CD14-positive monocyte (primary cell): ENCODE data around the gene RDX. TPM values are rescaled to one million over a fixed set of nuclear protein-coding genes. Genes with fewer than 3 reads are reported as not detected.

ENCODE experiments used
- DNase-seq, 3 donors: peaks; one replicate each; pipeline ENCODE4 v3.0.0-alpha.2; 2011 to 2022
- H2AFZ ChIP-seq: 2 replicates; pipeline ENCODE4 v1.6.0; 2012; ENCODE audit warnings: mild to moderate bottlenecking, low read depth, low read length, inconsistent platforms; ENCODE audit not compliant: insufficient read depth, poor library complexity, severe bottlenecking
- H3K27ac ChIP-seq, 2 donors: 1 replicate in 1 of 2; 2 replicates in 1 of 2; pipeline ENCODE4 v1.5.1; 2012 to 2013; ENCODE audit warnings: low read length in 2 of 2, control low read depth in 1 of 2, inconsistent platforms in 1 of 2, low read depth in 1 of 2, mild to moderate bottlenecking in 1 of 2
- H3K27me3 ChIP-seq, 2 donors: one replicate each; pipeline versions ENCODE4 v1.6.0 to v1.6.1; 2011 to 2013; ENCODE audit warnings: low read length in 2 of 2; ENCODE audit not compliant: control insufficient read depth in 2 of 2, insufficient read depth in 2 of 2
- H3K36me3 ChIP-seq, 2 donors: replicated peaks in 1 of 2; 1 replicate in 1 of 2; 2 replicates in 1 of 2; pipeline versions ENCODE4 v1.5.1 to v1.6.1; 2012 to 2013; ENCODE audit warnings: low read length in 2 of 2, control low read depth in 1 of 2, inconsistent platforms in 1 of 2, mild to moderate bottlenecking in 1 of 2; ENCODE audit not compliant: insufficient read depth in 2 of 2, control insufficient read depth in 1 of 2
- H3K4me1 ChIP-seq, 2 donors: 1 replicate in 1 of 2; 2 replicates in 1 of 2; pipeline versions ENCODE4 v1.5.1 to v1.6.1; 2012 to 2013; ENCODE audit warnings: low read length in 2 of 2, control low read depth in 1 of 2, inconsistent platforms in 1 of 2, mild to moderate bottlenecking in 1 of 2, moderate library complexity in 1 of 2; ENCODE audit not compliant: insufficient read depth in 2 of 2, control insufficient read depth in 1 of 2
- H3K4me2 ChIP-seq: replicated peaks from 2 replicates; pipeline ENCODE3; 2012; ENCODE audit warnings: low read length, moderate library complexity, mild to moderate bottlenecking; ENCODE audit not compliant: poor library complexity, severe bottlenecking; ENCODE audit errors: extremely low read depth
- H3K4me3 ChIP-seq, 3 experiments: fragments of 200-600 bp in 1 of 3; sonication (generic) in 1 of 3; replicated peaks in 1 of 3; 1 replicate in 2 of 3; 2 replicates in 1 of 3; pipeline ENCODE4 v1.5.1; 2011 to 2013; ENCODE audit warnings: low read length in 3 of 3, mild to moderate bottlenecking in 3 of 3, control low read depth in 2 of 3, low read depth in 2 of 3, inconsistent platforms in 1 of 3, moderate library complexity in 1 of 3
- H3K79me2 ChIP-seq: 2 replicates; pipeline ENCODE4 v1.6.0; 2012; ENCODE audit warnings: mild to moderate bottlenecking, control low read depth, inconsistent platforms, low read length, moderate library complexity; ENCODE audit not compliant: insufficient read depth
- H3K9ac ChIP-seq: 2 replicates; pipeline ENCODE4 v1.6.0; 2017; ENCODE audit warnings: low read length, mild to moderate bottlenecking; ENCODE audit not compliant: insufficient read depth, poor library complexity, severe bottlenecking
- H3K9me3 ChIP-seq, 2 donors: replicated peaks in 1 of 2; 1 replicate in 1 of 2; 2 replicates in 1 of 2; pipeline versions ENCODE4 v1.5.1 to v1.6.1; 2012 to 2013; ENCODE audit warnings: low read length in 2 of 2, control low read depth in 1 of 2; ENCODE audit not compliant: control insufficient read depth in 1 of 2, insufficient read depth in 1 of 2
- H4K20me1 ChIP-seq: 2 replicates; pipeline ENCODE4 v1.6.0; 2012; ENCODE audit warnings: mild to moderate bottlenecking, low read length, control low read depth, moderate library complexity; ENCODE audit not compliant: insufficient read depth
- H3K27ac Mint-ChIP-seq, 7 donors: one replicate each; pipeline ENCODE4 v1.8.0; 2020; ENCODE audit warnings: mild to moderate bottlenecking in 7 of 7, mixed read lengths in 7 of 7, moderate library complexity in 6 of 7, inconsistent platforms in 2 of 7
- H3K27me3 Mint-ChIP-seq, 3 donors: one replicate each; pipeline ENCODE4 v1.8.0; 2021 to 2022; ENCODE audit warnings: low read depth in 3 of 3, mild to moderate bottlenecking in 3 of 3, mixed read lengths in 3 of 3, moderate library complexity in 3 of 3, inconsistent platforms in 1 of 3
- H3K36me3 Mint-ChIP-seq, 2 donors: one replicate each; pipeline ENCODE4 v1.8.0; 2020; ENCODE audit warnings: mixed read lengths in 2 of 2, inconsistent platforms in 1 of 2, mild to moderate bottlenecking in 1 of 2
- H3K4me1 Mint-ChIP-seq: one replicate; pipeline ENCODE4 v1.8.0; 2020; ENCODE audit warnings: mild to moderate bottlenecking, mixed read lengths
- H3K4me3 Mint-ChIP-seq, 2 donors: one replicate each; pipeline ENCODE4 v1.8.0; 2020; ENCODE audit warnings: mild to moderate bottlenecking in 2 of 2, mixed read lengths in 2 of 2, moderate library complexity in 1 of 2
- H3K9me3 Mint-ChIP-seq, 7 donors: one replicate each; pipeline ENCODE4 v1.8.0; 2020 to 2022; ENCODE audit warnings: mixed read lengths in 7 of 7, mild to moderate bottlenecking in 6 of 7, moderate library complexity in 6 of 7, inconsistent platforms in 2 of 7
- CTCF ChIP-seq: fragments of 200-600 bp; IDR thresholded peaks from one replicate; pipeline ENCODE4 v1.8.0; 2022; ENCODE audit warnings: antibody characterized with exemption, mild to moderate bottlenecking
- WGBS: methylation state at CpG from one replicate; pipeline ENCODE4 v1.1.5; 2013; ENCODE audit warnings: missing lambda C conversion rate; ENCODE audit not compliant: insufficient coverage; 5-methylcytosine and 5-hydroxymethylcytosine counted together
- intact Hi-C, 2 donors: fragments of 100-400 bp; cut with micrococcal nuclease; formaldehyde crosslinking; loops; one replicate each; pipeline versions ENCODE4 v1.15.0 to v1.15.1; 2023
- polyA plus RNA-seq, 3 donors: library from polyadenylated mRNA; depleted of rRNA in 1 of 3; unstranded in 2 of 3; stranded (reverse) in 1 of 3; fragments of 300-500 nt in 2 of 3; fragments of >200 nt in 1 of 3; fragmentation: Illumina TruSeq in 2 of 3; gene quantifications; 1 replicate in 2 of 3; 2 replicates in 1 of 3; pipeline ENCODE4 v1.2.3, GENCODE V29; 2012 to 2021

The RDX gene
- polyA plus RNA-seq, 3 donors, result 11.9 to 22.0 (median 20.9) TPM

GRCh38 chr11:110336054-110336453 is 39.6 kb upstream of the RDX start:
- Mint-ChIP-seq H3K36me3 (no peaks in the 10 kb centered on the region), H3K4me1 (peaks cover 7% of the 10 kb centered on the region), H3K27me3 (peaks cover 0 to 2% (median 0%) of the 10 kb centered on the region in 3 donors), H3K9me3 (peaks cover 0 to 6% (median 0%) of the 10 kb centered on the region in 7 donors), H3K27ac (no peak overlapping the region), H3K4me3 (no peak overlapping the region)
- no peaks in the 10 kb centered on the region for H3K36me3 ChIP-seq
- H2AFZ ChIP-seq, result no peak overlapping the region
- H3K79me2 ChIP-seq, result no peaks in the 10 kb centered on the region
- no peak overlapping the region for H3K27ac ChIP-seq
- WGBS, result 40% methylated on average over 1 of the region's 3 CpGs
- no peaks in the 10 kb centered on the region for H3K4me1 ChIP-seq
- intact Hi-C loops, result no loop called here
- H3K4me2 ChIP-seq, result no peak overlapping the region
- no peak for TF ChIP-seq CTCF
- no peak overlapping the region for H3K9ac ChIP-seq
- no peaks in the 10 kb centered on the region for H3K27me3 ChIP-seq
- no peak for DNase-seq
- no peak overlapping the region for H3K4me3 ChIP-seq
- no peaks in the 10 kb centered on the region for H3K9me3 ChIP-seq
- no peaks in the 10 kb centered on the region for H4K20me1 ChIP-seq

- Histone ChIP-seq H3K36me3 (no peaks in the 10 kb centered on the region), H3K27ac (no peak overlapping the region), H3K9ac (no peak overlapping the region), H3K4me1 (no peaks in the 10 kb centered on the region), H2AFZ (no peak overlapping the region), H3K27me3 (no peaks in the 10 kb centered on the region), H3K4me3 (no peak overlapping the region), H4K20me1 (no peaks in the 10 kb centered on the region), H3K4me2 (no peak overlapping the region), H3K79me2 (no peaks in the 10 kb centered on the region), H3K9me3 (no peaks in the 10 kb centered on the region)
- no peak for DNase-seq
- no peaks in the 10 kb centered on the region for H3K36me3 Mint-ChIP-seq
- 80% methylated on average over 1 of the region's 4 CpGs for WGBS
- H3K9me3 Mint-ChIP-seq, result peaks cover 0 to 6% (median 0%) of the 10 kb centered on the region in 7 donors
- intact Hi-C loops, result no loop called here
- peaks cover 0 to 2% (median 0%) of the 10 kb centered on the region in 3 donors for H3K27me3 Mint-ChIP-seq
- no peak for TF ChIP-seq CTCF
- no peak overlapping the region for H3K4me3 Mint-ChIP-seq
- no peak overlapping the region for H3K27ac Mint-ChIP-seq
- peaks cover 7% of the 10 kb centered on the region for H3K4me1 Mint-ChIP-seq
These were observed 38.9 kb upstream of the RDX start for GRCh38 chr11:110335358-110335757.
